Keratinocyte (primary cell): ENCODE results near the gene ADAM22.

Source experiments
- EZH2 ChIP-seq: IDR thresholded peaks from one replicate; pipeline ENCODE4 v1.6.1; 2012; ENCODE audit warnings: inconsistent platforms, mild to moderate bottlenecking, low read length, moderate library complexity
- TF ChIP-seq, protein P1 (sequence below), 3 experiments: IDR thresholded peaks in 1 of 3; conservative IDR thresholded peaks in 1 of 3; optimal IDR thresholded peaks in 1 of 3; 2 replicates in 2 of 3; 3 replicates in 1 of 3; pipeline versions ENCODE3 to v1.5.1; 2011; ENCODE audit warnings: low read length in 3 of 3, mild to moderate bottlenecking in 3 of 3, moderate library complexity in 2 of 3, control low read depth in 1 of 3, inconsistent platforms in 1 of 3; ENCODE audit not compliant: insufficient read depth in 2 of 3; ENCODE audit errors: extremely low read depth in 1 of 3

DNA sequence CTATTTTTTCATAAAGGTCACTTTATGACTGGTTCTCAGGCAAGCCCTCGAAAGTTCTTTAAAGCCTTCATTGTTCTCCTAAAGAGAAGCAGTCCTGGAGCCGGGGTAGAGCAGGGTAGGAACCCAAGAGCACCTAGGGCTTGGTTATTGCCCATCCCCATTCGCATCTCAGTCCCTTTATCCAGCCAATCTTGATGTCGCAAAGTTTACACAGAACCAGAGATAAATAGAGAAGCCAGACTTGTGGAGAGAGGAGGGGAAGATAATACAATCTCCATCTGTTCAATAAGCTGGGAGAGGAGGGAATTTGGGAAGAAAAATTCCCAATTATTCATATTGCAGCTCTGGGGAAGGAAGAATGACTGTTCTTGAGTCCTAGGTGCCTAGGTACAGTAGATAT is 292.1 kb downstream of the ADAM22 start:
- TF ChIP-seq, protein P1, sequence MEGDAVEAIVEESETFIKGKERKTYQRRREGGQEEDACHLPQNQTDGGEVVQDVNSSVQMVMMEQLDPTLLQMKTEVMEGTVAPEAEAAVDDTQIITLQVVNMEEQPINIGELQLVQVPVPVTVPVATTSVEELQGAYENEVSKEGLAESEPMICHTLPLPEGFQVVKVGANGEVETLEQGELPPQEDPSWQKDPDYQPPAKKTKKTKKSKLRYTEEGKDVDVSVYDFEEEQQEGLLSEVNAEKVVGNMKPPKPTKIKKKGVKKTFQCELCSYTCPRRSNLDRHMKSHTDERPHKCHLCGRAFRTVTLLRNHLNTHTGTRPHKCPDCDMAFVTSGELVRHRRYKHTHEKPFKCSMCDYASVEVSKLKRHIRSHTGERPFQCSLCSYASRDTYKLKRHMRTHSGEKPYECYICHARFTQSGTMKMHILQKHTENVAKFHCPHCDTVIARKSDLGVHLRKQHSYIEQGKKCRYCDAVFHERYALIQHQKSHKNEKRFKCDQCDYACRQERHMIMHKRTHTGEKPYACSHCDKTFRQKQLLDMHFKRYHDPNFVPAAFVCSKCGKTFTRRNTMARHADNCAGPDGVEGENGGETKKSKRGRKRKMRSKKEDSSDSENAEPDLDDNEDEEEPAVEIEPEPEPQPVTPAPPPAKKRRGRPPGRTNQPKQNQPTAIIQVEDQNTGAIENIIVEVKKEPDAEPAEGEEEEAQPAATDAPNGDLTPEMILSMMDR (optimal IDR thresholded peaks at IDR 0.05 in 1 of 3, IDR thresholded peaks at IDR 0.05 in 1 of 3, conservative IDR thresholded peaks at IDR 0.05 in 1 of 3; ENCODE audit: extremely low read depth in 1 of 3, insufficient read depth in 2 of 3, low read length in 3 of 3) = no peak
- TF ChIP-seq EZH2 = no peak
